Retinal pigment epithelial cell (primary cell): ENCODE results near the gene FAM241A.

Experiments
- DNase-seq: peaks from one replicate; pipeline ENCODE4 v3.0.0-alpha.2; 2010; ENCODE audit warnings: low read depth
- H3K4me3 ChIP-seq: 2 replicates; pipeline ENCODE4 v1.5.1; 2011; ENCODE audit warnings: mild to moderate bottlenecking, low read length, control low read depth, moderate library complexity
- CTCF ChIP-seq: conservative IDR thresholded peaks from 2 replicates; pipeline ENCODE4 v1.5.1; 2011; ENCODE audit warnings: low read depth, low read length, control low read depth, inconsistent platforms

FAM241A gene

GRCh38 chr4:112234952-112235609, 89.8 kb downstream of the FAM241A start:
- TF ChIP-seq CTCF = peak; percentile 87
- peak; percentile 64 for DNase-seq
- H3K4me3 ChIP-seq = no peak overlapping the region

- H3K4me3 ChIP-seq = no peak overlapping the region
- no peak for TF ChIP-seq CTCF
These were observed 90.8 kb downstream of the FAM241A start for GRCh38 chr4:112236040-112236439.

GRCh38 chr4:112238833-112239232, 93.6 kb downstream of the FAM241A start:
- no peak overlapping the region for H3K4me3 ChIP-seq
- no peak for TF ChIP-seq CTCF
- DNase-seq = no peak

More at GRCh38 chr4:112236040-112236439, 90.8 kb downstream of the FAM241A start:
- DNase-seq = no peak
